GM12892 (cell line): ENCODE measurements around the gene KHSRP.

Experiments used
- POLR2A ChIP-seq: IDR thresholded peaks from 2 replicates; pipeline ENCODE4 v1.6.1; 2011; ENCODE audit warnings: low read depth, low read length, control low read depth
- POLR2AphosphoS5 ChIP-seq: IDR thresholded peaks from 2 replicates; pipeline ENCODE4 v1.6.1; 2011; ENCODE audit warnings: low read depth, low read length, control low read depth
- TAF1 ChIP-seq: IDR thresholded peaks from 2 replicates; pipeline ENCODE4 v1.6.1; 2011; ENCODE audit warnings: low read depth, mild to moderate bottlenecking, control low read depth, low read length, borderline replicate concordance

GRCh38 chr19:6372594-6373095 lies 52.0 kb downstream of the KHSRP start, which contains the start of gene ALKBH7:
- TF ChIP-seq POLR2AphosphoS5: no peak
- peak; percentile 67; the same call in 1 of the 2 replicates for TF ChIP-seq POLR2A
- no peak for TF ChIP-seq TAF1
